HepG2 (cell line): Measurements from ENCODE around the gene ZKSCAN8. TPM values are rescaled to one million over a fixed set of nuclear protein-coding genes. Genes with fewer than 3 reads are reported as not detected.

ENCODE experiments used
- ARNT2 ChIP-seq: sonication (generic); formaldehyde crosslinking; IDR thresholded peaks from 2 replicates; pipeline ENCODE4 v1.8.0; 2022; ENCODE audit warnings: mild to moderate bottlenecking, low read depth, missing genetic modification reagents, moderate library complexity
- CREM ChIP-seq, 2 experiments: sonication (generic) in 1 of 2; formaldehyde crosslinking in 1 of 2; IDR thresholded peaks; 2 replicates each; pipeline versions ENCODE4 v1.4.0 to v1.6.1; 2016 to 2020; ENCODE audit warnings: antibody characterized with exemption in 1 of 2, mild to moderate bottlenecking in 1 of 2, missing genetic modification reagents in 1 of 2
- EEA1 ChIP-seq: sonication (generic); formaldehyde crosslinking; IDR thresholded peaks from 2 replicates; pipeline ENCODE4 v1.5.1; 2020; ENCODE audit warnings: mild to moderate bottlenecking, missing genetic modification reagents, borderline replicate concordance
- FIP1L1 ChIP-seq: fragments of 200-400 bp; formaldehyde crosslinking; IDR thresholded peaks from 2 replicates; pipeline ENCODE4 v1.6.1; 2018; ENCODE audit warnings: low read depth, mild to moderate bottlenecking, low read length, moderate library complexity, borderline replicate concordance; ENCODE audit not compliant: insufficient read depth
- FOXA3 ChIP-seq: IDR thresholded peaks from 2 replicates; pipeline ENCODE4 v1.6.1; 2016; ENCODE audit warnings: missing genetic modification reagents, missing compliant biosample characterization
- FOXM1 ChIP-seq: sonication (generic); formaldehyde crosslinking; IDR thresholded peaks from 2 replicates; pipeline ENCODE4 v1.5.0; 2020; ENCODE audit warnings: missing genetic modification reagents
- HNRNPH1 ChIP-seq: fragments of 200-400 bp; formaldehyde crosslinking; optimal IDR thresholded peaks from 2 replicates; pipeline ENCODE3; 2017; ENCODE audit warnings: mild to moderate bottlenecking, low read depth, low read length
- JUN ChIP-seq: sonication (generic); formaldehyde crosslinking; IDR thresholded peaks from 2 replicates; pipeline ENCODE4 v1.4.0; 2020; ENCODE audit warnings: mild to moderate bottlenecking, missing genetic modification reagents
- KMT2B ChIP-seq: IDR thresholded peaks from 2 replicates; pipeline ENCODE4 v1.6.1; 2016; ENCODE audit warnings: missing genetic modification reagents, missing compliant biosample characterization
- MIER2 ChIP-seq: IDR thresholded peaks from 2 replicates; pipeline ENCODE4 v1.6.1; 2016; ENCODE audit warnings: missing biosample characterization, missing genetic modification reagents
- NR1H2 ChIP-seq: sonication (generic); formaldehyde crosslinking; IDR thresholded peaks from 2 replicates; pipeline ENCODE4 v1.8.1; 2022; ENCODE audit warnings: low read depth, missing genetic modification reagents, borderline replicate concordance
- RCOR2 ChIP-seq: IDR thresholded peaks from 2 replicates; pipeline ENCODE4 v1.6.1; 2016; ENCODE audit warnings: missing biosample characterization, missing genetic modification reagents
- UBTF ChIP-seq: sonication (generic); formaldehyde crosslinking; IDR thresholded peaks from 2 replicates; pipeline ENCODE4 v1.4.0; 2020; ENCODE audit warnings: mild to moderate bottlenecking, missing genetic modification reagents
- XRCC5 ChIP-seq: fragments of 200-400 bp; formaldehyde crosslinking; optimal IDR thresholded peaks from 2 replicates; pipeline ENCODE3; 2017; ENCODE audit warnings: mild to moderate bottlenecking, low read length
- ZBTB7A ChIP-seq: sonication (generic); formaldehyde crosslinking; IDR thresholded peaks from 2 replicates; pipeline ENCODE4 v1.8.0; 2022; ENCODE audit warnings: mild to moderate bottlenecking, missing genetic modification reagents
- ZKSCAN8 ChIP-seq: IDR thresholded peaks from 2 replicates; pipeline ENCODE4 v1.6.1; 2016; ENCODE audit warnings: borderline replicate concordance, missing genetic modification reagents, missing compliant biosample characterization
- ZNF256 ChIP-seq: sonication (generic); formaldehyde crosslinking; conservative IDR thresholded peaks from 2 replicates; pipeline ENCODE4 v1.4.0; 2020; ENCODE audit warnings: missing genetic modification reagents
- ZNF33B ChIP-seq: sonication (generic); formaldehyde crosslinking; IDR thresholded peaks from 2 replicates; pipeline ENCODE4 v1.5.1; 2020; ENCODE audit warnings: mild to moderate bottlenecking, missing genetic modification reagents
- ZNF34 ChIP-seq: sonication (generic); formaldehyde crosslinking; IDR thresholded peaks from 2 replicates; pipeline ENCODE4 v1.4.0; 2020; ENCODE audit warnings: mild to moderate bottlenecking, missing genetic modification reagents, borderline replicate concordance
- ZNF547 ChIP-seq: sonication (generic); formaldehyde crosslinking; IDR thresholded peaks from 2 replicates; pipeline ENCODE4 v1.5.1; 2020; ENCODE audit warnings: mild to moderate bottlenecking, missing genetic modification reagents
- ZNF619 ChIP-seq: sonication (generic); formaldehyde crosslinking; IDR thresholded peaks from 2 replicates; pipeline ENCODE4 v1.4.0; 2020; ENCODE audit warnings: mild to moderate bottlenecking, missing genetic modification reagents
- ZNF703 ChIP-seq: sonication (generic); formaldehyde crosslinking; IDR thresholded peaks from 2 replicates; pipeline ENCODE4 v1.5.1; 2020; ENCODE audit warnings: missing genetic modification reagents, mild to moderate bottlenecking, moderate library complexity, borderline replicate concordance
- ZNF816 ChIP-seq: sonication (generic); formaldehyde crosslinking; IDR thresholded peaks from 2 replicates; pipeline ENCODE4 v1.8.0; 2022; ENCODE audit warnings: missing genetic modification reagents, mild to moderate bottlenecking, borderline replicate concordance
- ZSCAN30 ChIP-seq: sonication (generic); formaldehyde crosslinking; IDR thresholded peaks from 2 replicates; pipeline ENCODE4 v1.5.0; 2020; ENCODE audit warnings: mild to moderate bottlenecking, missing genetic modification reagents
- polyA plus RNA-seq, 8 experiments: library from polyadenylated mRNA; depleted of rRNA in 3 of 8; stranded (reverse) in 7 of 8; unstranded in 1 of 8; fragments of >200 nt; fragmentation: Illumina TruSeq in 4 of 8; extraction: Trizol in 4 of 8; gene quantifications; 2 replicates each; pipeline versions ENCODE4 v1.2.1 to v1.2.3, GENCODE V29; 2011 to 2016; ENCODE audit warnings: low read depth in 4 of 8, missing spikeins in 1 of 8, mixed read lengths in 1 of 8; ENCODE audit not compliant: insufficient read depth in 1 of 8
- total RNA-seq, 5 experiments: library from RNA; depleted of rRNA; stranded (reverse); fragments of >200 nt; fragmentation: Illumina TruSeq; extraction: Trizol; gene quantifications; 2 replicates each; pipeline ENCODE4 v1.2.3, GENCODE V29; 2016; ENCODE audit warnings: low read depth in 1 of 5
- TF ChIP-seq, protein P1 (sequence below): sonication (generic); formaldehyde crosslinking; conservative IDR thresholded peaks from 2 replicates; pipeline ENCODE4 v1.4.0; 2020; ENCODE audit warnings: missing genetic modification reagents
- TF ChIP-seq, protein P2 (sequence below): sonication (generic); formaldehyde crosslinking; IDR thresholded peaks from 2 replicates; pipeline ENCODE4 v1.8.0; 2022; ENCODE audit warnings: low read depth, missing genetic modification reagents

The ZKSCAN8 gene
- total and polyA plus RNA-seq, 2 of the 13 experiments (the other 11 are each of a cell fraction or from before 2014, with no cell fraction given): 12.4 to 20.9 TPM

GRCh38 chr6:28124350-28124970 is 17.2 kb upstream of the ZKSCAN8 start, which contains the start of gene ZSCAN16 (continued):
- 0 out of 2 replicates have a peak, but pooled peaks have one; percentile 51 for TF ChIP-seq ZSCAN30 (CRISPR knock-in tag)
- TF ChIP-seq ZNF703 (CRISPR knock-in tag): no peak
- peak; percentile 99 for TF ChIP-seq KMT2B
- peak; percentile 73 for TF ChIP-seq RCOR2 (CRISPR knock-in tag)
- no peak for TF ChIP-seq JUN (CRISPR knock-in tag)
- TF ChIP-seq FIP1L1: no peak
- peak; percentile 63; the same call in 1 of the 2 replicates for TF ChIP-seq CREM (IDR thresholded peaks at IDR 0.05)
- no peak for TF ChIP-seq CREM (CRISPR knock-in tag; IDR thresholded peaks at IDR 0.05)
- TF ChIP-seq ZNF816: no peak
- TF ChIP-seq EEA1: no peak
- no peak for TF ChIP-seq HNRNPH1
- TF ChIP-seq FOXA3 (CRISPR knock-in tag): peak; percentile 53
- TF ChIP-seq MIER2: peak; percentile 46; the same call in 1 of the 2 replicates
- TF ChIP-seq ZBTB7A (CRISPR knock-in tag): 0 out of 2 replicates have a peak, but pooled peaks have one; percentile 31
- peak; percentile 85 for TF ChIP-seq XRCC5
- peak; percentile 85 for TF ChIP-seq ARNT2
- TF ChIP-seq, protein P1, sequence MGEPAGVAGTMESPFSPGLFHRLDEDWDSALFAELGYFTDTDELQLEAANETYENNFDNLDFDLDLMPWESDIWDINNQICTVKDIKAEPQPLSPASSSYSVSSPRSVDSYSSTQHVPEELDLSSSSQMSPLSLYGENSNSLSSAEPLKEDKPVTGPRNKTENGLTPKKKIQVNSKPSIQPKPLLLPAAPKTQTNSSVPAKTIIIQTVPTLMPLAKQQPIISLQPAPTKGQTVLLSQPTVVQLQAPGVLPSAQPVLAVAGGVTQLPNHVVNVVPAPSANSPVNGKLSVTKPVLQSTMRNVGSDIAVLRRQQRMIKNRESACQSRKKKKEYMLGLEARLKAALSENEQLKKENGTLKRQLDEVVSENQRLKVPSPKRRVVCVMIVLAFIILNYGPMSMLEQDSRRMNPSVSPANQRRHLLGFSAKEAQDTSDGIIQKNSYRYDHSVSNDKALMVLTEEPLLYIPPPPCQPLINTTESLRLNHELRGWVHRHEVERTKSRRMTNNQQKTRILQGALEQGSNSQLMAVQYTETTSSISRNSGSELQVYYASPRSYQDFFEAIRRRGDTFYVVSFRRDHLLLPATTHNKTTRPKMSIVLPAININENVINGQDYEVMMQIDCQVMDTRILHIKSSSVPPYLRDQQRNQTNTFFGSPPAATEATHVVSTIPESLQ (CRISPR knock-in tag): no peak
- TF ChIP-seq ZNF619: peak; percentile 79; the same call in 1 of the 2 replicates
- TF ChIP-seq ZNF34 (CRISPR knock-in tag): no peak
- no peak for TF ChIP-seq FOXM1 (CRISPR knock-in tag)
- TF ChIP-seq NR1H2 (CRISPR knock-in tag): peak; percentile 75
- TF ChIP-seq, protein P2, sequence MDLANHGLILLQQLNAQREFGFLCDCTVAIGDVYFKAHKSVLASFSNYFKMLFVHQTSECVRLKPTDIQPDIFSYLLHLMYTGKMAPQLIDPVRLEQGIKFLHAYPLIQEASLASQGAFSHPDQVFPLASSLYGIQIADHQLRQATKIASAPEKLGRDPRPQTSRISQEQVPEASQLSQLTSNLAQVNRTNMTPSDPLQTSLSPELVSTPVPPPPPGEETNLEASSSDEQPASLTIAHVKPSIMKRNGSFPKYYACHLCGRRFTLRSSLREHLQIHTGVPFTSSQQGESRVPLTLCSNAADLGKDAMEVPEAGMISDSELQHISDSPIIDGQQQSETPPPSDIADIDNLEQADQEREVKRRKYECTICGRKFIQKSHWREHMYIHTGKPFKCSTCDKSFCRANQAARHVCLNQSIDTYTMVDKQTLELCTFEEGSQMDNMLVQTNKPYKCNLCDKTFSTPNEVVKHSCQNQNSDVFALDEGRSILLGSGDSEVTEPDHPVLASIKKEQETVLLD: 0 out of 2 replicates have a peak, but pooled peaks have one; percentile 28
- peak; percentile 80; the same call in 1 of the 2 replicates for TF ChIP-seq ZKSCAN8
- peak; percentile 68; the same call in 1 of the 2 replicates for TF ChIP-seq ZNF547 (CRISPR knock-in tag)
- TF ChIP-seq UBTF (CRISPR knock-in tag): peak; percentile 73
- TF ChIP-seq ZNF256: no peak
- TF ChIP-seq ZNF33B (CRISPR knock-in tag): peak; percentile 73; the same call in 1 of the 2 replicates
